Erythroblast (primary cell): ENCODE results near the gene OR13A1.

Experiments
- GATA1 ChIP-seq: IDR thresholded peaks from 2 replicates; pipeline ENCODE4 v1.6.1; 2011; ENCODE audit warnings: low read depth, mild to moderate bottlenecking, control low read depth, low read length, moderate library complexity
- POLR2A ChIP-seq: IDR thresholded peaks from 2 replicates; pipeline ENCODE4 v1.6.1; 2011; ENCODE audit warnings: mild to moderate bottlenecking, low read length

GRCh38 chr10:45253183-45253914, 62.1 kb downstream of the OR13A1 start:
- no peak for TF ChIP-seq POLR2A
- TF ChIP-seq GATA1, result no peak
